ENCODE results near the gene KLHDC2.

Gene KLHDC2

GRCh38 chr14:49768301-49769121, 558 bp downstream of the KLHDC2 start:
- peak overlapping the region; percentile 96 for H2AFZ ChIP-seq (ENCODE audit: low read depth, low read length)
- ATAC-seq (ENCODE audit: insufficient read depth, low read depth) (peak; percentile 34), DNase-seq (peak; percentile 66)
- no peaks in the 10 kb centered on the region for H3K9me3 ChIP-seq (ENCODE audit: insufficient read depth, low read length, severe bottlenecking)
- H3K36me3 ChIP-seq (ENCODE audit: insufficient read depth, low read length), result peaks cover 14% of the 10 kb centered on the region
- H3K27me3 ChIP-seq (ENCODE audit: insufficient read depth, low read length, poor library complexity), result no peaks in the 10 kb centered on the region
- H3K79me2 ChIP-seq (ENCODE audit: insufficient read depth, low read length), result peaks cover 42% of the 10 kb centered on the region
- H3K4me2 ChIP-seq (ENCODE audit: insufficient read depth, low read length), result peak overlapping the region; percentile 89
- peak overlapping the region; percentile 97 for H3K27ac ChIP-seq (ENCODE audit: low read length)
- H4K20me1 ChIP-seq (ENCODE audit: insufficient read depth, low read length), result peaks cover 7% of the 10 kb centered on the region; the same call in 1 of the 2 replicates
- no peak for TF ChIP-seq CTCF (IDR thresholded peaks at IDR 0.05; ENCODE audit: borderline replicate concordance, extremely low read depth, low read length, poor library complexity, severe bottlenecking)
- TF ChIP-seq EZH2 (IDR thresholded peaks at IDR 0.05; ENCODE audit: borderline replicate concordance, low read depth, low read length, severe bottlenecking), result no peak
- peaks cover 35% of the 10 kb centered on the region for H3K4me1 ChIP-seq (ENCODE audit: insufficient read depth, low read length)
- peak overlapping the region; percentile 100 for H3K4me3 ChIP-seq (ENCODE audit: low read depth in 1 of 2, low read length in 2 of 2)
- peak overlapping the region; percentile 100 for H3K9ac ChIP-seq (ENCODE audit: low read depth, low read length)

GRCh38 chr14:49769171-49769570, 1.2 kb downstream of the KLHDC2 start:
- Histone ChIP-seq H3K4me3 (ENCODE audit: low read depth in 1 of 2, low read length in 2 of 2) (peak overlapping the region; percentile 100), H3K79me2 (ENCODE audit: insufficient read depth, low read length) (peaks cover 42% of the 10 kb centered on the region), H3K4me2 (ENCODE audit: insufficient read depth, low read length) (peak overlapping the region; percentile 89), H3K27ac (ENCODE audit: low read length) (peak overlapping the region; percentile 97), H4K20me1 (ENCODE audit: insufficient read depth, low read length) (peaks cover 7% of the 10 kb centered on the region; the same call in 1 of the 2 replicates), H3K9ac (ENCODE audit: low read depth, low read length) (peak overlapping the region; percentile 100), H3K36me3 (ENCODE audit: insufficient read depth, low read length) (peaks cover 18% of the 10 kb centered on the region), H3K27me3 (ENCODE audit: insufficient read depth, low read length, poor library complexity) (no peaks in the 10 kb centered on the region), H2AFZ (ENCODE audit: low read depth, low read length) (peak overlapping the region; percentile 96; the same call in 1 of the 2 replicates), H3K4me1 (ENCODE audit: insufficient read depth, low read length) (peaks cover 35% of the 10 kb centered on the region), H3K9me3 (ENCODE audit: insufficient read depth, low read length, severe bottlenecking) (no peaks in the 10 kb centered on the region)
- TF ChIP-seq CTCF (IDR thresholded peaks at IDR 0.05; ENCODE audit: borderline replicate concordance, extremely low read depth, low read length, poor library complexity, severe bottlenecking) (no peak), EZH2 (IDR thresholded peaks at IDR 0.05; ENCODE audit: borderline replicate concordance, low read depth, low read length, severe bottlenecking) (no peak)
- ATAC-seq (ENCODE audit: insufficient read depth, low read depth), result no peak
- DNase-seq, result no peak

GRCh38 chr14:49769581-49770211, 1.7 kb downstream of the KLHDC2 start:
- Histone ChIP-seq H3K27me3 (ENCODE audit: insufficient read depth, low read length, poor library complexity) (no peaks in the 10 kb centered on the region), H3K79me2 (ENCODE audit: insufficient read depth, low read length) (peaks cover 42% of the 10 kb centered on the region), H3K27ac (ENCODE audit: low read length) (peak overlapping the region; percentile 97; the same call in 1 of the 2 replicates), H3K36me3 (ENCODE audit: insufficient read depth, low read length) (peaks cover 23% of the 10 kb centered on the region), H2AFZ (ENCODE audit: low read depth, low read length) (no peak overlapping the region), H3K9ac (ENCODE audit: low read depth, low read length) (peak overlapping the region; percentile 100), H3K4me1 (ENCODE audit: insufficient read depth, low read length) (peaks cover 35% of the 10 kb centered on the region), H3K9me3 (ENCODE audit: insufficient read depth, low read length, severe bottlenecking) (no peaks in the 10 kb centered on the region), H4K20me1 (ENCODE audit: insufficient read depth, low read length) (peaks cover 7% of the 10 kb centered on the region; the same call in 1 of the 2 replicates), H3K4me3 (ENCODE audit: low read depth in 1 of 2, low read length in 2 of 2) (peak overlapping the region; percentile 100; a peak in 3 of 4 replicates), H3K4me2 (ENCODE audit: insufficient read depth, low read length) (peak overlapping the region; percentile 89)
- ATAC-seq (ENCODE audit: insufficient read depth, low read depth) (no peak), DNase-seq (no peak)
- TF ChIP-seq EZH2 (IDR thresholded peaks at IDR 0.05; ENCODE audit: borderline replicate concordance, low read depth, low read length, severe bottlenecking), result no peak
- TF ChIP-seq CTCF (IDR thresholded peaks at IDR 0.05; ENCODE audit: borderline replicate concordance, extremely low read depth, low read length, poor library complexity, severe bottlenecking), result no peak
